K562 (cell line): ENCODE measurements around the gene TNIK. TPM values are rescaled to one million over a fixed set of nuclear protein-coding genes. Genes with fewer than 3 reads are reported as not detected.

Source experiments
- ATAC-seq: fragments of 200-7000 bp; cut with Tn5 transposase; 3 replicates; pipeline ENCODE4 v1.9.1; 2020; ENCODE audit warnings: moderate library complexity
- BruUV-seq: library from RNA; stranded (reverse); fragments of 400-500 nt; replicated peaks from 2 replicates; lab custom pipeline; 2021; lab: Mats Ljungman, UMichigan
- CTCF ChIA-PET: fragments of 300-600 bp; formaldehyde crosslinking; extraction: SDS; loops from one replicate; lab custom pipeline; 2021; ENCODE audit warnings: low intra/inter-chr PET ratio; lab: Yijun Ruan, JAX
- POLR2A ChIA-PET: fragments of 300-600, 350-650 bp; sonication (Branson Sonifier 250); formaldehyde crosslinking; extraction: SDS; loops from one replicate; lab custom pipeline; 2021; ENCODE audit warnings: antibody characterized with exemption, inconsistent platforms; lab: Yijun Ruan, JAX
- DNase-seq, 4 experiments: peaks; one replicate each; pipeline versions ENCODE4 v3.0.0 to v3.0.0-alpha.2; 2011 to 2018; ENCODE audit warnings: low spot score in 3 of 4, mixed read lengths in 3 of 4; ENCODE audit errors: extremely low read depth in 1 of 4
- FAIRE-seq: peaks from 2 replicates; lab custom pipeline; 2011; peaks lifted over from hg19 to GRCh38; lab: Jason Lieb, UNC
- H2AFZ ChIP-seq: 2 replicates; pipeline ENCODE4 v1.6.0; 2011; ENCODE audit warnings: low read depth, low read length, control low read depth, inconsistent platforms
- H3K27ac ChIP-seq: fragments of 200-600 bp; 3 replicates; pipeline ENCODE4 v1.8.0; 2011; ENCODE audit warnings: low read depth, mild to moderate bottlenecking, control low read depth, inconsistent platforms, low read length, moderate library complexity, mixed read lengths; ENCODE audit errors: extremely low read depth
- H3K27me3 ChIP-seq, 2 experiments: fragments of 300-600 bp in 1 of 2; 2 replicates in 1 of 2; 3 replicates in 1 of 2; pipeline versions ENCODE4 v1.6.0 to v1.8.0; 2011; ENCODE audit warnings: inconsistent platforms in 2 of 2, low read length in 2 of 2, mild to moderate bottlenecking in 1 of 2, mixed read lengths in 1 of 2, moderate library complexity in 1 of 2; ENCODE audit not compliant: control insufficient read depth in 2 of 2, insufficient read depth in 2 of 2
- H3K36me3 ChIP-seq: fragments of 300-600 bp; 3 replicates; pipeline ENCODE4 v1.8.0; 2011; ENCODE audit warnings: mild to moderate bottlenecking, low read length, inconsistent platforms; ENCODE audit not compliant: control insufficient read depth, insufficient read depth
- H3K4me1 ChIP-seq, 2 experiments: fragments of 200-600 bp in 1 of 2; replicated peaks in 1 of 2; 2 replicates in 1 of 2; 3 replicates in 1 of 2; pipeline versions ENCODE4 v1.5.1 to v1.8.0; 2011; ENCODE audit warnings: inconsistent platforms in 2 of 2, low read length in 2 of 2, mild to moderate bottlenecking in 1 of 2, mixed read lengths in 1 of 2, moderate library complexity in 1 of 2; ENCODE audit not compliant: control insufficient read depth in 2 of 2, insufficient read depth in 2 of 2
- H3K4me2 ChIP-seq: 2 replicates; pipeline ENCODE4 v1.6.1; 2011; ENCODE audit warnings: low read length, control low read depth, inconsistent platforms, mixed read lengths; ENCODE audit not compliant: insufficient read depth
- H3K4me3 ChIP-seq: fragments of 200-600 bp; sonication (generic), shearing (Covaris generic); 2 replicates; pipeline ENCODE4 v1.5.1; 2016; ENCODE audit warnings: control low read depth, inconsistent platforms
- H3K79me2 ChIP-seq: fragments of 200-600 bp; 3 replicates; pipeline ENCODE4 v1.8.0; 2011; ENCODE audit warnings: low read length, inconsistent platforms; ENCODE audit not compliant: control insufficient read depth, insufficient read depth
- H3K9ac ChIP-seq, 2 experiments: 2 replicates each; pipeline versions ENCODE4 v1.6.0 to v1.6.1; 2011; ENCODE audit warnings: low read depth in 2 of 2, low read length in 2 of 2, control low read depth in 1 of 2, inconsistent platforms in 1 of 2, mild to moderate bottlenecking in 1 of 2, mixed read lengths in 1 of 2; ENCODE audit not compliant: insufficient read depth in 1 of 2
- H3K9me1 ChIP-seq: one replicate; pipeline ENCODE4 v1.6.0; 2011; ENCODE audit warnings: inconsistent platforms, mild to moderate bottlenecking, low read length, moderate library complexity; ENCODE audit not compliant: control insufficient read depth, insufficient read depth
- H3K9me3 ChIP-seq: replicated peaks from 2 replicates; pipeline ENCODE4 v1.5.1; 2011; ENCODE audit warnings: low read depth, low read length, inconsistent platforms; ENCODE audit not compliant: control insufficient read depth, insufficient read depth
- H4K20me1 ChIP-seq: replicated peaks from 2 replicates; pipeline ENCODE4 v1.6.1; 2011; ENCODE audit warnings: low read length, inconsistent platforms, mixed read lengths; ENCODE audit not compliant: control insufficient read depth, insufficient read depth
- DDX20 ChIP-seq: fragments of 450-650 bp; IDR thresholded peaks from 2 replicates; pipeline ENCODE4 v1.6.1; 2016; ENCODE audit warnings: missing genetic modification characterization, low read depth, mild to moderate bottlenecking, missing compliant biosample characterization, moderate library complexity
- FOXA3 ChIP-seq, 2 experiments: fragments of 450-650 bp in 1 of 2; sonication (generic) in 1 of 2; formaldehyde crosslinking; IDR thresholded peaks in 1 of 2; conservative IDR thresholded peaks in 1 of 2; 2 replicates each; pipeline versions ENCODE4 v1.4.0 to v1.8.0; 2020 to 2022; ENCODE audit warnings: mild to moderate bottlenecking in 2 of 2, missing genetic modification reagents in 1 of 2
- POU5F1 ChIP-seq: fragments of 150-350 bp; IDR thresholded peaks from 2 replicates; pipeline ENCODE4 v1.6.1; 2014; ENCODE audit warnings: borderline replicate concordance, low read length, low read depth, mild to moderate bottlenecking; ENCODE audit not compliant: partially characterized antibody
- ZBTB7A ChIP-seq: IDR thresholded peaks from 2 replicates; pipeline ENCODE4 v1.6.1; 2011; ENCODE audit warnings: low read depth, mild to moderate bottlenecking, low read length, moderate library complexity, borderline replicate concordance; ENCODE audit not compliant: control insufficient read depth
- ZNF175 ChIP-seq: fragments of 200-800 bp; sonication (Bioruptor generic); IDR thresholded peaks from 2 replicates; pipeline ENCODE4 v1.6.1; 2016; ENCODE audit warnings: low read depth, mild to moderate bottlenecking, missing genetic modification characterization, missing compliant biosample characterization
- WGBS: fragments of 100-300 bp; shearing (Covaris generic); methylation state at CpG from one replicate; pipeline ENCODE4 v1.1.6; 2016; ENCODE audit warnings: low coverage, mixed read lengths; ENCODE audit not compliant: insufficient coverage; ENCODE audit errors: missing lambda C conversion rate; 5-methylcytosine and 5-hydroxymethylcytosine counted together
- in situ Hi-C: fragments of 300-500 bp; cut with MboI; formaldehyde crosslinking; loops from 4 replicates; pipeline ENCODE4 v1.15.0; 2018; ENCODE audit warnings: inconsistent platforms, mixed read lengths
- intact Hi-C: fragments of 100-400 bp; cut with micrococcal nuclease; formaldehyde crosslinking; loops from 2 replicates; pipeline ENCODE4 v1.14.2; 2022
- polyA plus RNA-seq, 8 experiments: library from polyadenylated mRNA; depleted of rRNA in 4 of 8; stranded (reverse) in 5 of 8; unstranded in 3 of 8; fragments of >200 nt; fragmentation: Nextera tagmentation in 2 of 8; fragmentation: Illumina TruSeq in 1 of 8; extraction: Ambion mirVana in 2 of 8; extraction: Trizol in 1 of 8; gene quantifications; 2 replicates each; pipeline versions ENCODE4 v1.2.1 to v1.2.3, GENCODE V29; 2011 to 2014; ENCODE audit warnings: inconsistent platforms in 1 of 8, missing spikeins in 1 of 8
- total RNA-seq, 7 experiments: library from RNA; depleted of rRNA in 6 of 7; stranded (reverse); fragments of >200 nt in 6 of 7; fragmentation: Illumina TruSeq in 2 of 7; extraction: Trizol in 2 of 7; gene quantifications; 2 replicates each; pipeline versions ENCODE4 v1.2.1 to v1.2.3, GENCODE V29; 2011 to 2021; ENCODE audit warnings: low replicate concordance in 1 of 7

Gene TNIK
- total and polyA plus RNA-seq, 9 of the 15 experiments (the other 6 are each of a cell fraction or from before 2014, with no cell fraction given): 6.6 to 39.0 (median 24.7) TPM

- TF ChIP-seq DDX20 (tag): 0 out of 2 replicates have a peak, but pooled peaks have one; percentile 19
- no peak for TF ChIP-seq ZBTB7A
- TF ChIP-seq POU5F1: no peak
- no peak for TF ChIP-seq ZNF175
- 0 out of 4 replicates have a peak, but pooled peaks of 1 of the 2 experiments have one; percentile 6 for TF ChIP-seq FOXA3 (CRISPR knock-in tag; conservative IDR thresholded peaks at IDR 0.05 in 1 of 2, IDR thresholded peaks at IDR 0.05 in 1 of 2)
- no peak for ATAC-seq
- H3K4me3 ChIP-seq: no peak overlapping the region
- WGBS: 52% methylated on average over 4 of the region's 4 CpGs
- CTCF ChIA-PET: no interaction called here
- H4K20me1 ChIP-seq: no peaks in the 10 kb centered on the region
- POLR2A ChIA-PET: interaction anchor here (1.1 kb wide), 1 partner anchor 33 kb away, joined by 3 read pairs; no protein-coding TSS in a partner anchor
- no peak overlapping the region for H3K27ac ChIP-seq
- H3K9me1 ChIP-seq: no peaks in the 10 kb centered on the region
- H3K27me3 ChIP-seq: no peaks in the 10 kb centered on the region
- H3K36me3 ChIP-seq: no peaks in the 10 kb centered on the region
- intact Hi-C loops (no loop called here), in situ Hi-C loops (no loop called here)
- no peak for FAIRE-seq
- no peak overlapping the region for H3K9ac ChIP-seq
- H2AFZ ChIP-seq: peak overlapping the region; percentile 43
- BruUV-seq: no TSS peak
- no peak for DNase-seq
- H3K4me2 ChIP-seq: no peak overlapping the region
- no peaks in the 10 kb centered on the region for H3K9me3 ChIP-seq
- H3K4me1 ChIP-seq: peaks cover 6 to 7% of the 10 kb centered on the region in 2 experiments; a peak in 3 of 5 replicates
- no peaks in the 10 kb centered on the region for H3K79me2 ChIP-seq
Measured at GRCh38 chr3:171494457-171495109, 34.4 kb upstream of the TNIK start.
